Gastrocnemius medialis (tissue), 4 donors: ENCODE data around the gene PRDX5.

Source experiments
- CTCF ChIP-seq, 5 experiments: fragments of 450-650 bp in 3 of 5; fragments of 200-600 bp in 2 of 5; sonication (generic) in 2 of 5; IDR thresholded peaks in 4 of 5; conservative IDR thresholded peaks in 1 of 5; 1 replicate in 4 of 5; 2 replicates in 1 of 5; pipeline ENCODE4 v1.5.1; 2016 to 2019; ENCODE audit warnings: antibody characterized with exemption in 5 of 5, mild to moderate bottlenecking in 3 of 5, moderate library complexity in 3 of 5
- POLR2A ChIP-seq, 2 donors: fragments of 450-650 bp; IDR thresholded peaks; one replicate each; pipeline ENCODE4 v1.6.1; 2017; ENCODE audit warnings: antibody characterized with exemption in 2 of 2, mild to moderate bottlenecking in 2 of 2, moderate library complexity in 2 of 2

GRCh38 chr11:64317961-64318765 lies at the start of gene PRDX5:
- peak in 4 of 5 experiments; percentile 34 to 62 (median 56) for TF ChIP-seq CTCF (IDR thresholded peaks at IDR 0.05 in 4 of 5, conservative IDR thresholded peaks at IDR 0.05 in 1 of 5)
- peak; percentile 73 to 81 for TF ChIP-seq POLR2A (IDR thresholded peaks at IDR 0.05)
